AG10803 (cell line): ENCODE data around the gene GSG1L2.

Experiments used
- DNase-seq: peaks from one replicate; pipeline ENCODE4 v3.0.0; 2010; ENCODE audit warnings: low read depth
- H3K4me3 ChIP-seq: 2 replicates; pipeline ENCODE4 v1.5.1; 2011; ENCODE audit warnings: mild to moderate bottlenecking, low read length, control low read depth
- CTCF ChIP-seq: conservative IDR thresholded peaks from 2 replicates; pipeline ENCODE4 v1.5.1; 2011; ENCODE audit warnings: mild to moderate bottlenecking, low read length, control low read depth, inconsistent platforms

Gene GSG1L2

DNA sequence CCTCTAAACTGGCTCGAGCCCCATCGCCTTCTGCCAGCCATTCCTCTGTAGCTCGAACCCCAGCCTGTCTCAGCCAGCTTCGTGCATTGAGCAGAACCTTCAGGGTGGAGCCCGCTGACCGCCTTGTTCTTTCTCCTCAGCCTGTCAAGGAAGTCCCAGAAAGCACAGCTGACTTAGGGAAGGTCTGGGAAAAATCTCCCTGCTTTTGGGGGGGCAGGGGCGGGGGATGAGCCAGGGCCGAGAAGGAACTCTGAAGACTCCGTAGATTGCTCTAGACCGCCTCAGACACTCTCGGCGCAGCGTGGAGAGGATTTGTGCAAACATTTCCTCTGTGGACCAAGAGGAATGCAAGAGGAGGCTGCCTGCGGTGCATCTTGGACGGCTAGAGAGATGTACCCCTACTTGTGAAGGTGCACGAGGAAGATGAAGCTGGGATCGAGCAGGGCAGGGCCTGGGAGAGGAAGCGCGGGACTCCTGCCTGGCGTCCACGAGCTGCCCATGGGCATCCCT lies 3.8 kb upstream of the GSG1L2 start, which contains the start of gene GLP2R:
Gene GLP2R (plus strand): TSS at position 284 of the 510 bp plus-strand sequence. CDS start 140 bp downstream, at position 424.
- DNase-seq: no peak
- H3K4me3 ChIP-seq: no peak within 1 kb of the TSS
- no peak for TF ChIP-seq CTCF

- no peak for DNase-seq
- TF ChIP-seq CTCF: no peak
- H3K4me3 ChIP-seq: no peak overlapping the region
Measured at GRCh38 chr17:9824797-9825338, 3.0 kb upstream of the GSG1L2 start.

- no peak for DNase-seq
- H3K4me3 ChIP-seq: no peak overlapping the region
- TF ChIP-seq CTCF: no peak
Measured at GRCh38 chr17:9824094-9824493, 2.2 kb upstream of the GSG1L2 start.

GRCh38 chr17:9820448-9820847 lies 1.4 kb downstream of the GSG1L2 start:
- H3K4me3 ChIP-seq: no peak overlapping the region
- TF ChIP-seq CTCF: no peak
- DNase-seq: no peak

DNA sequence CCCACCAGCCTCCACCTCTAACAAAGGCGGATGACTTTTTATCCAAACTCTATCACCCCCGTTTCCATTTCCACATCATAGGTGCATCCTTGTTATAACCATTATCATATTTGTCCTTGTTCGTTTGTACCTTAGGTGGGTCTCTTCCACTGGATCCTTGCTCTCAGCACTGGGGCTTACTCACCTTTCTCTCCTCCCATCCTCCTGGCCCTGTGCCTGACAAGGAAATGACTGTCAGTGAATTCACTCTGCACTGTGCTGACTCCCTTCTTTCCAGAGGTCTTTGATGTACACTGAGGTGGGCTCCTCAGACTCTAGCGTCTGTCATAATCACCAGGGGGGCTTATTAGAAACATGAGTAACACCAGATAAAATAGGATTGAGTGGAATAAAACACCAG lies 3.1 kb downstream of the GSG1L2 start:
- TF ChIP-seq CTCF: no peak
- DNase-seq: no peak
- no peak overlapping the region for H3K4me3 ChIP-seq

- H3K4me3 ChIP-seq: no peak overlapping the region
- no peak for TF ChIP-seq CTCF
- peak; percentile 20 for DNase-seq
Measured at GRCh38 chr17:9817086-9817485, 4.8 kb downstream of the GSG1L2 start.

- TF ChIP-seq CTCF: no peak
- no peak for DNase-seq
- H3K4me3 ChIP-seq: no peak overlapping the region
Measured at GRCh38 chr17:9816472-9816871, 5.4 kb downstream of the GSG1L2 start.
